CD14-positive monocyte (primary cell): ENCODE measurements around the gene LDLRAD4. TPM values are rescaled to one million over a fixed set of nuclear protein-coding genes. Genes with fewer than 3 reads are reported as not detected.

Source experiments
- DNase-seq, 3 donors: peaks; one replicate each; pipeline ENCODE4 v3.0.0-alpha.2; 2011 to 2022
- H2AFZ ChIP-seq: 2 replicates; pipeline ENCODE4 v1.6.0; 2012; ENCODE audit warnings: mild to moderate bottlenecking, low read depth, low read length, inconsistent platforms; ENCODE audit not compliant: insufficient read depth, poor library complexity, severe bottlenecking
- H3K27ac ChIP-seq, 2 donors: 1 replicate in 1 of 2; 2 replicates in 1 of 2; pipeline ENCODE4 v1.5.1; 2012 to 2013; ENCODE audit warnings: low read length in 2 of 2, control low read depth in 1 of 2, inconsistent platforms in 1 of 2, low read depth in 1 of 2, mild to moderate bottlenecking in 1 of 2
- H3K27me3 ChIP-seq, 2 donors: one replicate each; pipeline versions ENCODE4 v1.6.0 to v1.6.1; 2011 to 2013; ENCODE audit warnings: low read length in 2 of 2; ENCODE audit not compliant: control insufficient read depth in 2 of 2, insufficient read depth in 2 of 2
- H3K36me3 ChIP-seq, 2 donors: replicated peaks in 1 of 2; 1 replicate in 1 of 2; 2 replicates in 1 of 2; pipeline versions ENCODE4 v1.5.1 to v1.6.1; 2012 to 2013; ENCODE audit warnings: low read length in 2 of 2, control low read depth in 1 of 2, inconsistent platforms in 1 of 2, mild to moderate bottlenecking in 1 of 2; ENCODE audit not compliant: insufficient read depth in 2 of 2, control insufficient read depth in 1 of 2
- H3K4me1 ChIP-seq, 2 donors: 1 replicate in 1 of 2; 2 replicates in 1 of 2; pipeline versions ENCODE4 v1.5.1 to v1.6.1; 2012 to 2013; ENCODE audit warnings: low read length in 2 of 2, control low read depth in 1 of 2, inconsistent platforms in 1 of 2, mild to moderate bottlenecking in 1 of 2, moderate library complexity in 1 of 2; ENCODE audit not compliant: insufficient read depth in 2 of 2, control insufficient read depth in 1 of 2
- H3K4me2 ChIP-seq: replicated peaks from 2 replicates; pipeline ENCODE3; 2012; ENCODE audit warnings: low read length, moderate library complexity, mild to moderate bottlenecking; ENCODE audit not compliant: poor library complexity, severe bottlenecking; ENCODE audit errors: extremely low read depth
- H3K4me3 ChIP-seq, 3 experiments: fragments of 200-600 bp in 1 of 3; sonication (generic) in 1 of 3; replicated peaks in 1 of 3; 1 replicate in 2 of 3; 2 replicates in 1 of 3; pipeline ENCODE4 v1.5.1; 2011 to 2013; ENCODE audit warnings: low read length in 3 of 3, mild to moderate bottlenecking in 3 of 3, control low read depth in 2 of 3, low read depth in 2 of 3, inconsistent platforms in 1 of 3, moderate library complexity in 1 of 3
- H3K79me2 ChIP-seq: 2 replicates; pipeline ENCODE4 v1.6.0; 2012; ENCODE audit warnings: mild to moderate bottlenecking, control low read depth, inconsistent platforms, low read length, moderate library complexity; ENCODE audit not compliant: insufficient read depth
- H3K9ac ChIP-seq: 2 replicates; pipeline ENCODE4 v1.6.0; 2017; ENCODE audit warnings: low read length, mild to moderate bottlenecking; ENCODE audit not compliant: insufficient read depth, poor library complexity, severe bottlenecking
- H3K9me3 ChIP-seq, 2 donors: replicated peaks in 1 of 2; 1 replicate in 1 of 2; 2 replicates in 1 of 2; pipeline versions ENCODE4 v1.5.1 to v1.6.1; 2012 to 2013; ENCODE audit warnings: low read length in 2 of 2, control low read depth in 1 of 2; ENCODE audit not compliant: control insufficient read depth in 1 of 2, insufficient read depth in 1 of 2
- H4K20me1 ChIP-seq: 2 replicates; pipeline ENCODE4 v1.6.0; 2012; ENCODE audit warnings: mild to moderate bottlenecking, low read length, control low read depth, moderate library complexity; ENCODE audit not compliant: insufficient read depth
- H3K27ac Mint-ChIP-seq, 7 donors: one replicate each; pipeline ENCODE4 v1.8.0; 2020; ENCODE audit warnings: mild to moderate bottlenecking in 7 of 7, mixed read lengths in 7 of 7, moderate library complexity in 6 of 7, inconsistent platforms in 2 of 7
- H3K27me3 Mint-ChIP-seq, 3 donors: one replicate each; pipeline ENCODE4 v1.8.0; 2021 to 2022; ENCODE audit warnings: low read depth in 3 of 3, mild to moderate bottlenecking in 3 of 3, mixed read lengths in 3 of 3, moderate library complexity in 3 of 3, inconsistent platforms in 1 of 3
- H3K36me3 Mint-ChIP-seq, 2 donors: one replicate each; pipeline ENCODE4 v1.8.0; 2020; ENCODE audit warnings: mixed read lengths in 2 of 2, inconsistent platforms in 1 of 2, mild to moderate bottlenecking in 1 of 2
- H3K4me1 Mint-ChIP-seq: one replicate; pipeline ENCODE4 v1.8.0; 2020; ENCODE audit warnings: mild to moderate bottlenecking, mixed read lengths
- H3K4me3 Mint-ChIP-seq, 2 donors: one replicate each; pipeline ENCODE4 v1.8.0; 2020; ENCODE audit warnings: mild to moderate bottlenecking in 2 of 2, mixed read lengths in 2 of 2, moderate library complexity in 1 of 2
- H3K9me3 Mint-ChIP-seq, 7 donors: one replicate each; pipeline ENCODE4 v1.8.0; 2020 to 2022; ENCODE audit warnings: mixed read lengths in 7 of 7, mild to moderate bottlenecking in 6 of 7, moderate library complexity in 6 of 7, inconsistent platforms in 2 of 7
- WGBS: methylation state at CpG from one replicate; pipeline ENCODE4 v1.1.5; 2013; ENCODE audit warnings: missing lambda C conversion rate; ENCODE audit not compliant: insufficient coverage; 5-methylcytosine and 5-hydroxymethylcytosine counted together
- intact Hi-C, 2 donors: fragments of 100-400 bp; cut with micrococcal nuclease; formaldehyde crosslinking; loops; one replicate each; pipeline versions ENCODE4 v1.15.0 to v1.15.1; 2023
- polyA plus RNA-seq, 3 donors: library from polyadenylated mRNA; depleted of rRNA in 1 of 3; unstranded in 2 of 3; stranded (reverse) in 1 of 3; fragments of 300-500 nt in 2 of 3; fragments of >200 nt in 1 of 3; fragmentation: Illumina TruSeq in 2 of 3; gene quantifications; 1 replicate in 2 of 3; 2 replicates in 1 of 3; pipeline ENCODE4 v1.2.3, GENCODE V29; 2012 to 2021
- TF ChIP-seq, protein P1 (sequence below): fragments of 200-600 bp; IDR thresholded peaks from one replicate; pipeline ENCODE4 v1.8.0; 2022; ENCODE audit warnings: antibody characterized with exemption, mild to moderate bottlenecking

Gene LDLRAD4
- polyA plus RNA-seq, 3 donors, result 13.5 to 15.4 (median 13.8) TPM

GRCh38 chr18:13302040-13302439, 83.5 kb downstream of the LDLRAD4 start:
- TF ChIP-seq, protein P1, sequence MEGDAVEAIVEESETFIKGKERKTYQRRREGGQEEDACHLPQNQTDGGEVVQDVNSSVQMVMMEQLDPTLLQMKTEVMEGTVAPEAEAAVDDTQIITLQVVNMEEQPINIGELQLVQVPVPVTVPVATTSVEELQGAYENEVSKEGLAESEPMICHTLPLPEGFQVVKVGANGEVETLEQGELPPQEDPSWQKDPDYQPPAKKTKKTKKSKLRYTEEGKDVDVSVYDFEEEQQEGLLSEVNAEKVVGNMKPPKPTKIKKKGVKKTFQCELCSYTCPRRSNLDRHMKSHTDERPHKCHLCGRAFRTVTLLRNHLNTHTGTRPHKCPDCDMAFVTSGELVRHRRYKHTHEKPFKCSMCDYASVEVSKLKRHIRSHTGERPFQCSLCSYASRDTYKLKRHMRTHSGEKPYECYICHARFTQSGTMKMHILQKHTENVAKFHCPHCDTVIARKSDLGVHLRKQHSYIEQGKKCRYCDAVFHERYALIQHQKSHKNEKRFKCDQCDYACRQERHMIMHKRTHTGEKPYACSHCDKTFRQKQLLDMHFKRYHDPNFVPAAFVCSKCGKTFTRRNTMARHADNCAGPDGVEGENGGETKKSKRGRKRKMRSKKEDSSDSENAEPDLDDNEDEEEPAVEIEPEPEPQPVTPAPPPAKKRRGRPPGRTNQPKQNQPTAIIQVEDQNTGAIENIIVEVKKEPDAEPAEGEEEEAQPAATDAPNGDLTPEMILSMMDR, result no peak
- Histone ChIP-seq H4K20me1 (peaks cover 24% of the 10 kb centered on the region), H3K79me2 (no peaks in the 10 kb centered on the region), H3K27me3 (no peaks in the 10 kb centered on the region), H3K9ac (no peak overlapping the region), H3K27ac (no peak overlapping the region), H3K9me3 (no peaks in the 10 kb centered on the region), H3K36me3 (no peaks in the 10 kb centered on the region), H2AFZ (no peak overlapping the region), H3K4me1 (peaks cover 13 to 14% of the 10 kb centered on the region in 2 donors), H3K4me2 (no peak overlapping the region), H3K4me3 (no peak overlapping the region)
- no peak overlapping the region for H3K4me3 Mint-ChIP-seq
- peaks cover 7 to 14% (median 7%) of the 10 kb centered on the region in 3 donors for H3K27me3 Mint-ChIP-seq
- 44% methylated on average over 5 of the region's 6 CpGs for WGBS
- intact Hi-C loops, result no loop called here
- H3K36me3 Mint-ChIP-seq, result no peaks in the 10 kb centered on the region
- peak overlapping the region in 1 of 7 donors; percentile 14 for H3K27ac Mint-ChIP-seq
- no peak for DNase-seq
- peaks cover 19% of the 10 kb centered on the region for H3K4me1 Mint-ChIP-seq
- peaks cover 5 to 9% (median 7%) of the 10 kb centered on the region in 7 donors for H3K9me3 Mint-ChIP-seq

DNA sequence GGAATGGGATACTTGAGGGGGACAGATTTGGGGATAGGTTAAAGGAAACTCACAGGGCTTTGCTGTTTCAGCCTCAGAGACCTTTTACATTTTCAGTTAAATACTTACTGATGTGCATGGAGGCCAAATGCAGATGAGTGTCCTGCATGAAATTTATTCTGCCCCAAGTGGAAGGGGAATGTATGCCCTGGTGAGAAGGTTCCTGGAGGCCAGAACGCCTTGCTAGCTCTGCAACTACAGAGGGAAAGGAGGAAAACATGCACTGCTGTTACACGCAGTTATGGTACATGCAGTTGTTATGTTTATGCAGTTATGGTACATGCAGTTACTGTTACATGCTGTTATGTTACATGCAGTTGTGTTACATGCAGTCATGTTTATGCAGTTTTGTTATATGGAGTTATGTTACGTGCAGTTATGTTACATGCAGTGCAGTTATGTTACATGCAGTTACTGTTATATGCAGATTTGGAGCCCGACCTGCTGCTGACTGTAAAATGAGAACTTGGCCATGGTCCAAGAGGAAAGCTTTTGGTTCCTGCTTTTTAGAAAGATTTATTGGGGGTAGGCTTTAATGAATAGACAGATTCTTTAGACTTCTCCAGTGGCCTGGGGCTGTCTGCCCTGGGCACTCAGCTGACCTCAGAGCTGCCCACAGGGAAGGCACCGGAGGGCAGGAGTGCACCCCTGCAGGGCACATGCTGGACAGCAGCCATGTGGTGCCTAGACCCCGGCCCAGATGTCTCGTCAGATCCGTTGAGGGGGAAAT, 84.1 kb downstream of the LDLRAD4 start:
- no peak overlapping the region for H2AFZ ChIP-seq
- H3K27me3 ChIP-seq, result no peaks in the 10 kb centered on the region
- TF ChIP-seq, protein P1, result no peak
- peaks cover 24% of the 10 kb centered on the region for H4K20me1 ChIP-seq
- H3K27ac ChIP-seq, result peak overlapping the region in 1 of 2 donors; percentile 13
- H3K4me3 ChIP-seq, result peak overlapping the region in 1 of 3 experiments; percentile 28
- peak overlapping the region; percentile 58 for H3K4me2 ChIP-seq
- no peaks in the 10 kb centered on the region for H3K9me3 ChIP-seq
- peak; percentile 42 to 65 (median 56) for DNase-seq
- no peaks in the 10 kb centered on the region for H3K79me2 ChIP-seq
- Mint-ChIP-seq H3K4me3 (peak overlapping the region; percentile 62 to 80), H3K36me3 (no peaks in the 10 kb centered on the region), H3K4me1 (peaks cover 19% of the 10 kb centered on the region), H3K9me3 (peaks cover 5 to 9% (median 7%) of the 10 kb centered on the region in 7 donors), H3K27me3 (peaks cover 7 to 14% (median 7%) of the 10 kb centered on the region in 3 donors), H3K27ac (peak overlapping the region in 3 of 7 donors; percentile 10 to 69 (median 64))
- peaks cover 13 to 14% of the 10 kb centered on the region in 2 donors for H3K4me1 ChIP-seq
- H3K36me3 ChIP-seq, result no peaks in the 10 kb centered on the region
- intact Hi-C loops, result no loop called here
- 13% methylated on average over 4 of the region's 8 CpGs for WGBS
- peak overlapping the region; percentile 40 for H3K9ac ChIP-seq
